H9 (cell line): ENCODE measurements around the gene MINDY2. TPM values are rescaled to one million over a fixed set of nuclear protein-coding genes. Genes with fewer than 3 reads are reported as not detected.

Experiments used
- DNase-seq: peaks from one replicate; pipeline ENCODE4 v3.0.0-alpha.2; 2017
- H2AFZ ChIP-seq: one replicate; pipeline ENCODE4 v1.6.1; 2013; ENCODE audit warnings: mild to moderate bottlenecking, low read length, control low read depth, moderate library complexity
- H2AK5ac ChIP-seq: 2 replicates; pipeline ENCODE4 v1.6.1; 2013; ENCODE audit warnings: low read length, control low read depth, mixed read lengths; ENCODE audit not compliant: insufficient read length
- H2BK120ac ChIP-seq: one replicate; pipeline ENCODE4 v1.6.1; 2013; ENCODE audit warnings: low read depth, mild to moderate bottlenecking, low read length, control low read depth, inconsistent platforms; ENCODE audit not compliant: poor library complexity, severe bottlenecking
- H2BK12ac ChIP-seq: 2 replicates; pipeline ENCODE4 v1.6.1; 2013; ENCODE audit warnings: low read length, control low read depth, mixed read lengths, low read depth; ENCODE audit not compliant: insufficient read length
- H2BK15ac ChIP-seq: 2 replicates; pipeline ENCODE4 v1.6.1; 2013; ENCODE audit warnings: low read depth, low read length, control low read depth
- H2BK20ac ChIP-seq: one replicate; pipeline ENCODE4 v1.6.1; 2013; ENCODE audit warnings: low read depth, mild to moderate bottlenecking, low read length, control low read depth, inconsistent platforms; ENCODE audit not compliant: poor library complexity, severe bottlenecking
- H2BK5ac ChIP-seq: 2 replicates; pipeline ENCODE4 v1.6.1; 2013; ENCODE audit warnings: low read length, control low read depth, mixed read lengths; ENCODE audit not compliant: insufficient read length
- H3K14ac ChIP-seq: 2 replicates; pipeline ENCODE4 v1.6.1; 2013; ENCODE audit warnings: low read length, control low read depth; ENCODE audit not compliant: insufficient read depth
- H3K18ac ChIP-seq: 2 replicates; pipeline ENCODE4 v1.6.1; 2013; ENCODE audit warnings: low read depth, mild to moderate bottlenecking, mixed read lengths, low read length, control low read depth; ENCODE audit not compliant: insufficient read length
- H3K23ac ChIP-seq: 2 replicates; pipeline ENCODE4 v1.6.1; 2013; ENCODE audit warnings: low read length, control low read depth, mixed read lengths, low read depth; ENCODE audit not compliant: insufficient read length
- H3K23me2 ChIP-seq: 2 replicates; pipeline ENCODE4 v1.6.1; 2013; ENCODE audit warnings: low read depth, mild to moderate bottlenecking, mixed read lengths, low read length, control low read depth; ENCODE audit not compliant: insufficient read length, poor library complexity, severe bottlenecking
- H3K27ac ChIP-seq: 2 replicates; pipeline ENCODE4 v1.5.1; 2013; ENCODE audit warnings: low read length, control low read depth, mixed read lengths, low read depth; ENCODE audit not compliant: insufficient read length
- H3K27me3 ChIP-seq: 2 replicates; pipeline ENCODE4 v1.6.1; 2013; ENCODE audit warnings: low read length, control low read depth, inconsistent platforms; ENCODE audit not compliant: insufficient read depth
- H3K4ac ChIP-seq: 2 replicates; pipeline ENCODE4 v1.6.1; 2013; ENCODE audit warnings: low read depth, mild to moderate bottlenecking, control low read depth, inconsistent platforms, low read length, moderate library complexity
- H3K4me1 ChIP-seq: 2 replicates; pipeline ENCODE4 v1.6.1; 2013; ENCODE audit warnings: low read length, control low read depth, inconsistent platforms; ENCODE audit not compliant: insufficient read depth
- H3K4me2 ChIP-seq: 2 replicates; pipeline ENCODE4 v1.6.1; 2013; ENCODE audit warnings: low read length, control low read depth, mixed read lengths; ENCODE audit not compliant: insufficient read length, insufficient read depth
- H3K56ac ChIP-seq: 2 replicates; pipeline ENCODE4 v1.6.1; 2013; ENCODE audit warnings: low read depth, mild to moderate bottlenecking, mixed read lengths, low read length, control low read depth; ENCODE audit not compliant: insufficient read length
- H3K79me1 ChIP-seq: 2 replicates; pipeline ENCODE4 v1.6.1; 2013; ENCODE audit warnings: low read depth, mild to moderate bottlenecking, moderate library complexity, low read length, control low read depth, inconsistent platforms; ENCODE audit not compliant: insufficient read depth, poor library complexity, severe bottlenecking
- H3K79me2 ChIP-seq: 2 replicates; pipeline ENCODE4 v1.6.1; 2013; ENCODE audit warnings: low read length, control low read depth, inconsistent platforms; ENCODE audit not compliant: insufficient read depth
- H3K9ac ChIP-seq: 2 replicates; pipeline ENCODE4 v1.6.1; 2013; ENCODE audit warnings: low read length, control low read depth, mixed read lengths; ENCODE audit not compliant: insufficient read length; ENCODE audit errors: extremely low read depth
- H3K9me3 ChIP-seq: one replicate; pipeline ENCODE4 v1.6.1; 2013; ENCODE audit warnings: low read depth, low read length, inconsistent platforms; ENCODE audit not compliant: control insufficient read depth
- H3T11ph ChIP-seq: one replicate; pipeline ENCODE4 v1.6.1; 2013; ENCODE audit warnings: mild to moderate bottlenecking, low read length, control low read depth, inconsistent platforms
- H4K20me1 ChIP-seq: one replicate; pipeline ENCODE4 v1.6.1; 2013; ENCODE audit not compliant: control insufficient read depth, insufficient read length, insufficient read depth
- H4K5ac ChIP-seq: 2 replicates; pipeline ENCODE4 v1.6.1; 2013; ENCODE audit warnings: low read depth, mild to moderate bottlenecking, mixed read lengths, low read length, control low read depth; ENCODE audit not compliant: insufficient read length
- H4K8ac ChIP-seq: replicated peaks from 2 replicates; pipeline ENCODE4 v1.6.1; 2013; ENCODE audit warnings: low read length, control low read depth, mixed read lengths, low read depth; ENCODE audit not compliant: insufficient read length
- H4K91ac ChIP-seq: 2 replicates; pipeline ENCODE4 v1.6.1; 2013; ENCODE audit warnings: low read depth, mild to moderate bottlenecking, moderate library complexity, mixed read lengths, low read length, control low read depth; ENCODE audit not compliant: insufficient read length
- H3K27ac Mint-ChIP-seq, 3 experiments: 2 replicates in 2 of 3; 3 replicates in 1 of 3; pipeline ENCODE4 v1.8.0; 2020 to 2021; ENCODE audit warnings: mixed read lengths in 3 of 3, mild to moderate bottlenecking in 1 of 3, moderate library complexity in 1 of 3
- H3K27me3 Mint-ChIP-seq: 2 replicates; pipeline ENCODE4 v1.8.0; 2021; ENCODE audit warnings: low read depth, mild to moderate bottlenecking, moderate library complexity, mixed read lengths
- H3K36me3 Mint-ChIP-seq, 3 experiments: 2 replicates in 2 of 3; 3 replicates in 1 of 3; pipeline ENCODE4 v1.8.0; 2020 to 2021; ENCODE audit warnings: low read depth in 3 of 3, mixed read lengths in 3 of 3; ENCODE audit not compliant: insufficient read depth in 1 of 3
- H3K4me1 Mint-ChIP-seq, 2 experiments: 2 replicates each; pipeline ENCODE4 v1.8.0; 2020; ENCODE audit warnings: mixed read lengths in 2 of 2
- H3K4me3 Mint-ChIP-seq, 2 experiments: 2 replicates in 1 of 2; 3 replicates in 1 of 2; pipeline ENCODE4 v1.8.0; 2020 to 2021; ENCODE audit warnings: mild to moderate bottlenecking in 2 of 2, mixed read lengths in 2 of 2, moderate library complexity in 1 of 2
- H3K9me3 Mint-ChIP-seq, 2 experiments: 2 replicates in 1 of 2; 3 replicates in 1 of 2; pipeline ENCODE4 v1.8.0; 2020; ENCODE audit warnings: mild to moderate bottlenecking in 2 of 2, mixed read lengths in 2 of 2, moderate library complexity in 1 of 2
- CTCF ChIP-seq: fragments of 200-600 bp; sonication (generic); conservative IDR thresholded peaks from 3 replicates; pipeline ENCODE4 v1.8.0; 2021; ENCODE audit warnings: antibody characterized with exemption, mild to moderate bottlenecking
- WGBS: extraction: QIAGEN DNeasy Blood & Tissue Kit; methylation state at CpG from one replicate; pipeline ENCODE4 v1.1.7; 2013; ENCODE audit warnings: missing lambda C conversion rate, low lambda C conversion rate, mixed read lengths; ENCODE audit not compliant: insufficient read length; ENCODE audit errors: extremely low coverage; 5-methylcytosine and 5-hydroxymethylcytosine counted together
- total RNA-seq: library from RNA; stranded (reverse); gene quantifications from 2 replicates; pipeline ENCODE4 v1.2.1, GENCODE V29; 2021

The MINDY2 gene
- total RNA-seq, 1 experiment from 2014 or later: 32.3 TPM

- no CpG with 5 or more reads among the region's 4 CpGs for WGBS
- Histone ChIP-seq H2BK15ac (no peak overlapping the region), H3K79me1 (no peaks in the 10 kb centered on the region), H3K9ac (no peak overlapping the region), H3K79me2 (no peaks in the 10 kb centered on the region; the same call in 1 of the 2 replicates), H2AK5ac (no peak overlapping the region), H2BK120ac (no peak overlapping the region), H2BK5ac (no peak overlapping the region), H3K56ac (no peak overlapping the region), H3K23ac (no peak overlapping the region), H2BK12ac (no peak overlapping the region), H4K5ac (no peak overlapping the region), H4K20me1 (peaks cover 3% of the 10 kb centered on the region), H3K27me3 (no peaks in the 10 kb centered on the region), H3K18ac (no peak overlapping the region), H3K27ac (no peak overlapping the region), H2BK20ac (no peak overlapping the region), H3K4me1 (no peaks in the 10 kb centered on the region), H3K23me2 (no peaks in the 10 kb centered on the region), H3T11ph (no peak overlapping the region), H3K4ac (no peak overlapping the region), H2AFZ (no peak overlapping the region), H3K14ac (no peak overlapping the region), H3K9me3 (no peaks in the 10 kb centered on the region), H4K8ac (no peak overlapping the region), H3K4me2 (no peak overlapping the region), H4K91ac (no peak overlapping the region)
- no peak for TF ChIP-seq CTCF
- Mint-ChIP-seq H3K4me3 (no peak overlapping the region), H3K27me3 (no peaks in the 10 kb centered on the region), H3K9me3 (no peaks in the 10 kb centered on the region), H3K36me3 (peaks cover 21 to 86% (median 81%) of the 10 kb centered on the region in 3 experiments; a peak in 6 of 7 replicates), H3K27ac (no peak overlapping the region), H3K4me1 (peaks cover 11 to 13% of the 10 kb centered on the region in 2 experiments)
- no peak for DNase-seq
These were observed 139.4 kb downstream of the MINDY2 start for GRCh38 chr15:58910456-58910855.

Other genes starting within 250 kb of the MINDY2 start
- 150 and 159 TPM in 2 replicates for gene ADAM10, start 21.6 kb upstream of the MINDY2 start, total RNA-seq
- gene SLTM, start 162.4 kb downstream of the MINDY2 start, total RNA-seq: 129 and 132 TPM in 2 replicates
- gene RNF111, start 216.4 kb downstream of the MINDY2 start, total RNA-seq: 28.0 and 28.4 TPM in 2 replicates